H9 (cell line): ENCODE data around the gene PHOX2A. TPM values are rescaled to one million over a fixed set of nuclear protein-coding genes. Genes with fewer than 3 reads are reported as not detected.
"Not testable (repeated sequence)": the region's sequence is repeated elsewhere in the genome, so short reads cannot be mapped to it uniquely, and the experiment has no call there.

Experiments
- DNase-seq: peaks from one replicate; pipeline ENCODE4 v3.0.0-alpha.2; 2017
- H2AFZ ChIP-seq: one replicate; pipeline ENCODE4 v1.6.1; 2013; ENCODE audit warnings: mild to moderate bottlenecking, low read length, control low read depth, moderate library complexity
- H2AK5ac ChIP-seq: 2 replicates; pipeline ENCODE4 v1.6.1; 2013; ENCODE audit warnings: low read length, control low read depth, mixed read lengths; ENCODE audit not compliant: insufficient read length
- H2BK120ac ChIP-seq: one replicate; pipeline ENCODE4 v1.6.1; 2013; ENCODE audit warnings: low read depth, mild to moderate bottlenecking, low read length, control low read depth, inconsistent platforms; ENCODE audit not compliant: poor library complexity, severe bottlenecking
- H2BK12ac ChIP-seq: 2 replicates; pipeline ENCODE4 v1.6.1; 2013; ENCODE audit warnings: low read length, control low read depth, mixed read lengths, low read depth; ENCODE audit not compliant: insufficient read length
- H2BK15ac ChIP-seq: 2 replicates; pipeline ENCODE4 v1.6.1; 2013; ENCODE audit warnings: low read depth, low read length, control low read depth
- H2BK20ac ChIP-seq: one replicate; pipeline ENCODE4 v1.6.1; 2013; ENCODE audit warnings: low read depth, mild to moderate bottlenecking, low read length, control low read depth, inconsistent platforms; ENCODE audit not compliant: poor library complexity, severe bottlenecking
- H2BK5ac ChIP-seq: 2 replicates; pipeline ENCODE4 v1.6.1; 2013; ENCODE audit warnings: low read length, control low read depth, mixed read lengths; ENCODE audit not compliant: insufficient read length
- H3K14ac ChIP-seq: 2 replicates; pipeline ENCODE4 v1.6.1; 2013; ENCODE audit warnings: low read length, control low read depth; ENCODE audit not compliant: insufficient read depth
- H3K18ac ChIP-seq: 2 replicates; pipeline ENCODE4 v1.6.1; 2013; ENCODE audit warnings: low read depth, mild to moderate bottlenecking, mixed read lengths, low read length, control low read depth; ENCODE audit not compliant: insufficient read length
- H3K23ac ChIP-seq: 2 replicates; pipeline ENCODE4 v1.6.1; 2013; ENCODE audit warnings: low read length, control low read depth, mixed read lengths, low read depth; ENCODE audit not compliant: insufficient read length
- H3K23me2 ChIP-seq: 2 replicates; pipeline ENCODE4 v1.6.1; 2013; ENCODE audit warnings: low read depth, mild to moderate bottlenecking, mixed read lengths, low read length, control low read depth; ENCODE audit not compliant: insufficient read length, poor library complexity, severe bottlenecking
- H3K27ac ChIP-seq: 2 replicates; pipeline ENCODE4 v1.5.1; 2013; ENCODE audit warnings: low read length, control low read depth, mixed read lengths, low read depth; ENCODE audit not compliant: insufficient read length
- H3K27me3 ChIP-seq: 2 replicates; pipeline ENCODE4 v1.6.1; 2013; ENCODE audit warnings: low read length, control low read depth, inconsistent platforms; ENCODE audit not compliant: insufficient read depth
- H3K4ac ChIP-seq: 2 replicates; pipeline ENCODE4 v1.6.1; 2013; ENCODE audit warnings: low read depth, mild to moderate bottlenecking, control low read depth, inconsistent platforms, low read length, moderate library complexity
- H3K4me1 ChIP-seq: 2 replicates; pipeline ENCODE4 v1.6.1; 2013; ENCODE audit warnings: low read length, control low read depth, inconsistent platforms; ENCODE audit not compliant: insufficient read depth
- H3K4me2 ChIP-seq: 2 replicates; pipeline ENCODE4 v1.6.1; 2013; ENCODE audit warnings: low read length, control low read depth, mixed read lengths; ENCODE audit not compliant: insufficient read length, insufficient read depth
- H3K56ac ChIP-seq: 2 replicates; pipeline ENCODE4 v1.6.1; 2013; ENCODE audit warnings: low read depth, mild to moderate bottlenecking, mixed read lengths, low read length, control low read depth; ENCODE audit not compliant: insufficient read length
- H3K79me1 ChIP-seq: 2 replicates; pipeline ENCODE4 v1.6.1; 2013; ENCODE audit warnings: low read depth, mild to moderate bottlenecking, moderate library complexity, low read length, control low read depth, inconsistent platforms; ENCODE audit not compliant: insufficient read depth, poor library complexity, severe bottlenecking
- H3K79me2 ChIP-seq: 2 replicates; pipeline ENCODE4 v1.6.1; 2013; ENCODE audit warnings: low read length, control low read depth, inconsistent platforms; ENCODE audit not compliant: insufficient read depth
- H3K9ac ChIP-seq: 2 replicates; pipeline ENCODE4 v1.6.1; 2013; ENCODE audit warnings: low read length, control low read depth, mixed read lengths; ENCODE audit not compliant: insufficient read length; ENCODE audit errors: extremely low read depth
- H3K9me3 ChIP-seq: one replicate; pipeline ENCODE4 v1.6.1; 2013; ENCODE audit warnings: low read depth, low read length, inconsistent platforms; ENCODE audit not compliant: control insufficient read depth
- H3T11ph ChIP-seq: one replicate; pipeline ENCODE4 v1.6.1; 2013; ENCODE audit warnings: mild to moderate bottlenecking, low read length, control low read depth, inconsistent platforms
- H4K20me1 ChIP-seq: one replicate; pipeline ENCODE4 v1.6.1; 2013; ENCODE audit not compliant: control insufficient read depth, insufficient read length, insufficient read depth
- H4K5ac ChIP-seq: 2 replicates; pipeline ENCODE4 v1.6.1; 2013; ENCODE audit warnings: low read depth, mild to moderate bottlenecking, mixed read lengths, low read length, control low read depth; ENCODE audit not compliant: insufficient read length
- H4K8ac ChIP-seq: replicated peaks from 2 replicates; pipeline ENCODE4 v1.6.1; 2013; ENCODE audit warnings: low read length, control low read depth, mixed read lengths, low read depth; ENCODE audit not compliant: insufficient read length
- H4K91ac ChIP-seq: 2 replicates; pipeline ENCODE4 v1.6.1; 2013; ENCODE audit warnings: low read depth, mild to moderate bottlenecking, moderate library complexity, mixed read lengths, low read length, control low read depth; ENCODE audit not compliant: insufficient read length
- H3K27ac Mint-ChIP-seq, 3 experiments: 2 replicates in 2 of 3; 3 replicates in 1 of 3; pipeline ENCODE4 v1.8.0; 2020 to 2021; ENCODE audit warnings: mixed read lengths in 3 of 3, mild to moderate bottlenecking in 1 of 3, moderate library complexity in 1 of 3
- H3K27me3 Mint-ChIP-seq: 2 replicates; pipeline ENCODE4 v1.8.0; 2021; ENCODE audit warnings: low read depth, mild to moderate bottlenecking, moderate library complexity, mixed read lengths
- H3K36me3 Mint-ChIP-seq, 3 experiments: 2 replicates in 2 of 3; 3 replicates in 1 of 3; pipeline ENCODE4 v1.8.0; 2020 to 2021; ENCODE audit warnings: low read depth in 3 of 3, mixed read lengths in 3 of 3; ENCODE audit not compliant: insufficient read depth in 1 of 3
- H3K4me1 Mint-ChIP-seq, 2 experiments: 2 replicates each; pipeline ENCODE4 v1.8.0; 2020; ENCODE audit warnings: mixed read lengths in 2 of 2
- H3K4me3 Mint-ChIP-seq, 2 experiments: 2 replicates in 1 of 2; 3 replicates in 1 of 2; pipeline ENCODE4 v1.8.0; 2020 to 2021; ENCODE audit warnings: mild to moderate bottlenecking in 2 of 2, mixed read lengths in 2 of 2, moderate library complexity in 1 of 2
- H3K9me3 Mint-ChIP-seq, 2 experiments: 2 replicates in 1 of 2; 3 replicates in 1 of 2; pipeline ENCODE4 v1.8.0; 2020; ENCODE audit warnings: mild to moderate bottlenecking in 2 of 2, mixed read lengths in 2 of 2, moderate library complexity in 1 of 2
- WGBS: extraction: QIAGEN DNeasy Blood & Tissue Kit; methylation state at CpG from one replicate; pipeline ENCODE4 v1.1.7; 2013; ENCODE audit warnings: missing lambda C conversion rate, low lambda C conversion rate, mixed read lengths; ENCODE audit not compliant: insufficient read length; ENCODE audit errors: extremely low coverage; 5-methylcytosine and 5-hydroxymethylcytosine counted together
- total RNA-seq: library from RNA; stranded (reverse); gene quantifications from 2 replicates; pipeline ENCODE4 v1.2.1, GENCODE V29; 2021
- TF ChIP-seq, protein P1 (sequence below): fragments of 200-600 bp; sonication (generic); conservative IDR thresholded peaks from 3 replicates; pipeline ENCODE4 v1.8.0; 2021; ENCODE audit warnings: antibody characterized with exemption, mild to moderate bottlenecking

Gene PHOX2A
- total RNA-seq, 1 experiment from 2014 or later, result 1.4 TPM

- H3K27ac ChIP-seq, result no peak overlapping the region
- H2BK120ac ChIP-seq, result no peak overlapping the region
- no peak overlapping the region for H3T11ph ChIP-seq
- no peak overlapping the region for H2AFZ ChIP-seq
- no CpG with 5 or more reads among the region's 6 CpGs for WGBS
- no peaks in the 10 kb centered on the region for H3K79me2 ChIP-seq
- no peak overlapping the region for H3K23ac ChIP-seq
- H4K91ac ChIP-seq, result no peak overlapping the region
- no peak overlapping the region for H3K18ac ChIP-seq
- H3K79me1 ChIP-seq, result no peaks in the 10 kb centered on the region
- no peaks in the 10 kb centered on the region for H3K27me3 ChIP-seq
- H2BK12ac ChIP-seq, result no peak overlapping the region
- no peak overlapping the region for H3K9ac ChIP-seq
- H3K14ac ChIP-seq, result no peak overlapping the region
- no peak overlapping the region for H2BK5ac ChIP-seq
- H4K8ac ChIP-seq, result no peak overlapping the region
- H3K4me2 ChIP-seq, result no peak overlapping the region
- H3K56ac ChIP-seq, result no peak overlapping the region
- Mint-ChIP-seq H3K9me3 (no peaks in the 10 kb centered on the region), H3K27me3 (peaks cover 2% of the 10 kb centered on the region; the same call in 1 of the 2 replicates), H3K4me1 (peaks cover 0 to 7% of the 10 kb centered on the region in 2 experiments; a peak in 1 of 4 replicates), H3K4me3 (no peak overlapping the region), H3K36me3 (no peaks in the 10 kb centered on the region), H3K27ac (no peak overlapping the region)
- H3K4me1 ChIP-seq, result no peaks in the 10 kb centered on the region
- no peak overlapping the region for H2BK15ac ChIP-seq
- TF ChIP-seq, protein P1, sequence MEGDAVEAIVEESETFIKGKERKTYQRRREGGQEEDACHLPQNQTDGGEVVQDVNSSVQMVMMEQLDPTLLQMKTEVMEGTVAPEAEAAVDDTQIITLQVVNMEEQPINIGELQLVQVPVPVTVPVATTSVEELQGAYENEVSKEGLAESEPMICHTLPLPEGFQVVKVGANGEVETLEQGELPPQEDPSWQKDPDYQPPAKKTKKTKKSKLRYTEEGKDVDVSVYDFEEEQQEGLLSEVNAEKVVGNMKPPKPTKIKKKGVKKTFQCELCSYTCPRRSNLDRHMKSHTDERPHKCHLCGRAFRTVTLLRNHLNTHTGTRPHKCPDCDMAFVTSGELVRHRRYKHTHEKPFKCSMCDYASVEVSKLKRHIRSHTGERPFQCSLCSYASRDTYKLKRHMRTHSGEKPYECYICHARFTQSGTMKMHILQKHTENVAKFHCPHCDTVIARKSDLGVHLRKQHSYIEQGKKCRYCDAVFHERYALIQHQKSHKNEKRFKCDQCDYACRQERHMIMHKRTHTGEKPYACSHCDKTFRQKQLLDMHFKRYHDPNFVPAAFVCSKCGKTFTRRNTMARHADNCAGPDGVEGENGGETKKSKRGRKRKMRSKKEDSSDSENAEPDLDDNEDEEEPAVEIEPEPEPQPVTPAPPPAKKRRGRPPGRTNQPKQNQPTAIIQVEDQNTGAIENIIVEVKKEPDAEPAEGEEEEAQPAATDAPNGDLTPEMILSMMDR, result no peak
- no peak for DNase-seq
- H4K20me1 ChIP-seq, result no peaks in the 10 kb centered on the region
- no peak overlapping the region for H2AK5ac ChIP-seq
- H3K4ac ChIP-seq, result no peak overlapping the region
- H3K23me2 ChIP-seq, result no peaks in the 10 kb centered on the region
- H4K5ac ChIP-seq, result no peak overlapping the region
- H3K9me3 ChIP-seq, result no peaks in the 10 kb centered on the region
- no peak overlapping the region for H2BK20ac ChIP-seq
These were observed 41.4 kb downstream of the PHOX2A start for GRCh38 chr11:72202571-72202970.

GRCh38 chr11:72201445-72201844, 42.5 kb downstream of the PHOX2A start:
- not testable (repeated sequence) for H3T11ph ChIP-seq, H3K14ac ChIP-seq, H3K27me3 Mint-ChIP-seq, H2AK5ac ChIP-seq, H3K9me3 Mint-ChIP-seq, H3K9me3 ChIP-seq, H3K27ac Mint-ChIP-seq, H3K27ac ChIP-seq, H2BK120ac ChIP-seq, H4K8ac ChIP-seq, H3K23me2 ChIP-seq, H3K4me1 Mint-ChIP-seq, H3K36me3 Mint-ChIP-seq, H2BK15ac ChIP-seq, H3K4me2 ChIP-seq, H3K79me2 ChIP-seq, H3K27me3 ChIP-seq, H3K9ac ChIP-seq, DNase-seq, H2BK5ac ChIP-seq, H4K20me1 ChIP-seq, H4K91ac ChIP-seq, H3K4ac ChIP-seq, H2BK20ac ChIP-seq, H2AFZ ChIP-seq, H3K18ac ChIP-seq, H2BK12ac ChIP-seq, H3K4me3 Mint-ChIP-seq, H4K5ac ChIP-seq, H3K4me1 ChIP-seq, H3K79me1 ChIP-seq, H3K56ac ChIP-seq, H3K23ac ChIP-seq
- no CpG with 5 or more reads among the region's 43 CpGs for WGBS
